ACC112 (cell line): ENCODE results near the gene DLG2.

Experiments used
- H2AFZ ChIP-seq: fragments of 200-600 bp; sonication (generic); one replicate; pipeline ENCODE4 v1.6.0; 2017; ENCODE audit warnings: antibody characterized with exemption, low read length; ENCODE audit not compliant: unreplicated experiment
- H3K27ac ChIP-seq: fragments of 200-600 bp; sonication (generic); 2 replicates; pipeline ENCODE4 v1.5.1; 2014; ENCODE audit warnings: low read depth, mild to moderate bottlenecking, antibody characterized with exemption, low read length, moderate library complexity
- H3K27me3 ChIP-seq: fragments of 200-600 bp; sonication (generic); 2 replicates; pipeline ENCODE4 v1.6.1; 2014; ENCODE audit warnings: mild to moderate bottlenecking, antibody characterized with exemption, low read length, moderate library complexity, mixed read lengths; ENCODE audit not compliant: insufficient read depth
- H3K36me3 ChIP-seq: fragments of 200-600 bp; sonication (generic); 2 replicates; pipeline ENCODE4 v1.6.1; 2016; ENCODE audit warnings: mild to moderate bottlenecking, antibody characterized with exemption, low read length, moderate library complexity, mixed read lengths; ENCODE audit not compliant: insufficient read depth
- H3K4me1 ChIP-seq: fragments of 200-600 bp; sonication (generic); one replicate; pipeline ENCODE4 v1.6.1; 2016; ENCODE audit warnings: low read length, mixed read lengths; ENCODE audit not compliant: insufficient read depth, unreplicated experiment, control insufficient read depth
- H3K4me3 ChIP-seq: fragments of 200-600 bp; sonication (generic); 2 replicates; pipeline ENCODE4 v1.5.1; 2014; ENCODE audit warnings: mild to moderate bottlenecking, low read depth, low read length
- H3K79me2 ChIP-seq: fragments of 200-600 bp; sonication (generic); one replicate; pipeline ENCODE4 v1.6.0; 2016; ENCODE audit warnings: low read length; ENCODE audit not compliant: control insufficient read depth, unreplicated experiment, insufficient read depth

DLG2 gene

GRCh38 chr11:85170184-85170583 is 457.0 kb downstream of the DLG2 start:
- Histone ChIP-seq H3K27me3 (no peaks in the 10 kb centered on the region), H2AFZ (no peak overlapping the region), H3K4me3 (no peak overlapping the region), H3K27ac (no peak overlapping the region), H3K79me2 (no peaks in the 10 kb centered on the region), H3K4me1 (no peaks in the 10 kb centered on the region), H3K36me3 (no peaks in the 10 kb centered on the region)

GRCh38 chr11:85167471-85167870 is 459.7 kb downstream of the DLG2 start:
- Histone ChIP-seq H2AFZ (no peak overlapping the region), H3K79me2 (no peaks in the 10 kb centered on the region), H3K4me1 (no peaks in the 10 kb centered on the region), H3K27ac (no peak overlapping the region), H3K4me3 (no peak overlapping the region), H3K27me3 (no peaks in the 10 kb centered on the region), H3K36me3 (no peaks in the 10 kb centered on the region)

GRCh38 chr11:85167038-85167437 is 460.1 kb downstream of the DLG2 start:
- Histone ChIP-seq H3K27ac (no peak overlapping the region), H3K36me3 (no peaks in the 10 kb centered on the region), H3K79me2 (no peaks in the 10 kb centered on the region), H3K27me3 (no peaks in the 10 kb centered on the region), H2AFZ (no peak overlapping the region), H3K4me3 (no peak overlapping the region), H3K4me1 (no peaks in the 10 kb centered on the region)

GRCh38 chr11:85165819-85166218 is 461.3 kb downstream of the DLG2 start:
- Histone ChIP-seq H2AFZ (no peak overlapping the region), H3K27me3 (no peaks in the 10 kb centered on the region), H3K79me2 (no peaks in the 10 kb centered on the region), H3K4me3 (no peak overlapping the region), H3K4me1 (no peaks in the 10 kb centered on the region), H3K36me3 (no peaks in the 10 kb centered on the region), H3K27ac (no peak overlapping the region)

GRCh38 chr11:85164743-85165142 is 462.4 kb downstream of the DLG2 start:
- H3K4me3 ChIP-seq: no peak overlapping the region
- no peaks in the 10 kb centered on the region for H3K4me1 ChIP-seq
- no peak overlapping the region for H2AFZ ChIP-seq
- no peaks in the 10 kb centered on the region for H3K27me3 ChIP-seq
- no peaks in the 10 kb centered on the region for H3K36me3 ChIP-seq
- no peak overlapping the region for H3K27ac ChIP-seq
- no peaks in the 10 kb centered on the region for H3K79me2 ChIP-seq

- no peaks in the 10 kb centered on the region for H3K79me2 ChIP-seq
- no peaks in the 10 kb centered on the region for H3K36me3 ChIP-seq
- H2AFZ ChIP-seq: no peak overlapping the region
- no peaks in the 10 kb centered on the region for H3K27me3 ChIP-seq
- no peaks in the 10 kb centered on the region for H3K4me1 ChIP-seq
- H3K27ac ChIP-seq: no peak overlapping the region
- H3K4me3 ChIP-seq: no peak overlapping the region
These were observed 472.9 kb downstream of the DLG2 start for GRCh38 chr11:85154294-85154693.

GRCh38 chr11:85137597-85137996 is 489.5 kb downstream of the DLG2 start:
- no peak overlapping the region for H3K4me3 ChIP-seq
- no peaks in the 10 kb centered on the region for H3K79me2 ChIP-seq
- no peak overlapping the region for H3K27ac ChIP-seq
- H3K4me1 ChIP-seq: no peaks in the 10 kb centered on the region
- peaks cover 1% of the 10 kb centered on the region; the same call in 1 of the 2 replicates for H3K27me3 ChIP-seq
- H3K36me3 ChIP-seq: no peaks in the 10 kb centered on the region
- H2AFZ ChIP-seq: no peak overlapping the region

GRCh38 chr11:85133636-85134035 is 493.5 kb downstream of the DLG2 start:
- Histone ChIP-seq H2AFZ (no peak overlapping the region), H3K36me3 (no peaks in the 10 kb centered on the region), H3K79me2 (no peaks in the 10 kb centered on the region), H3K27ac (no peak overlapping the region), H3K27me3 (peaks cover 6% of the 10 kb centered on the region; the same call in 1 of the 2 replicates), H3K4me3 (no peak overlapping the region), H3K4me1 (no peaks in the 10 kb centered on the region)

GRCh38 chr11:85132851-85133585 is 494.1 kb downstream of the DLG2 start:
- Histone ChIP-seq H3K79me2 (no peaks in the 10 kb centered on the region), H2AFZ (no peak overlapping the region), H3K27me3 (peaks cover 6% of the 10 kb centered on the region; the same call in 1 of the 2 replicates), H3K4me3 (no peak overlapping the region), H3K36me3 (no peaks in the 10 kb centered on the region), H3K27ac (no peak overlapping the region), H3K4me1 (no peaks in the 10 kb centered on the region)

GRCh38 chr11:85127349-85127748 is 499.8 kb downstream of the DLG2 start:
- H3K4me1 ChIP-seq: no peaks in the 10 kb centered on the region
- H3K27me3 ChIP-seq: peaks cover 2% of the 10 kb centered on the region; the same call in 1 of the 2 replicates
- no peaks in the 10 kb centered on the region for H3K79me2 ChIP-seq
- no peak overlapping the region for H2AFZ ChIP-seq
- H3K27ac ChIP-seq: no peak overlapping the region
- H3K4me3 ChIP-seq: no peak overlapping the region
- no peaks in the 10 kb centered on the region for H3K36me3 ChIP-seq

GRCh38 chr11:85123752-85124231 is 503.4 kb downstream of the DLG2 start:
- Histone ChIP-seq H3K79me2 (no peaks in the 10 kb centered on the region), H3K27ac (no peak overlapping the region), H3K4me1 (no peaks in the 10 kb centered on the region), H3K4me3 (no peak overlapping the region), H2AFZ (no peak overlapping the region), H3K27me3 (no peaks in the 10 kb centered on the region), H3K36me3 (no peaks in the 10 kb centered on the region)
